Measurements from ENCODE around the gene MAEA. TPM values are rescaled to one million over a fixed set of nuclear protein-coding genes. Genes with fewer than 3 reads are reported as not detected.

MAEA gene
- total RNA-seq, 4 donors from 2014 or later: 33.1 to 60.1 (median 50.5) TPM

- no peak for TF ChIP-seq CTCF (IDR thresholded peaks at IDR 0.05; ENCODE audit: low read depth)
Measured at GRCh38 chr4:1359144-1359501, 69.4 kb downstream of the MAEA start.

DNA sequence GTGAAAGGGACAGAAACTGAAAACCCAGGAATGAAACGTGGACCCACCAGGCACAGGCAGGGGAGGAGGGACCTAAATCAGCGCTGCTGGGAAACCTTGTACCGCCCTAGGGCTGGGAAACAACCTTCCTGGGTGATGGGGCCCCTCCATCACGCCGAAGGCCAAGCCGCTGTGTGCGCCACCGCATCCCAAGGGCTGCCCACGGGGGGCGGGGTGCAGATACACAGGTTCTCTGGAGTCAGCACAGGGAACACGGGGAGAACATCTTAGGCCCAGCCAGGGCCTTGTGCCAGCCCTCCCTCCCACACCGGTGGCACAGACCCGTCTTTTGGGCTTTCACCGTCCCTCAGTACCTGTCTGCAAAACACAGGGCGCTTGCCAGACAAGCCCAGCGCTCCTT, 70.3 kb downstream of the MAEA start:
- TF ChIP-seq CTCF (IDR thresholded peaks at IDR 0.05; ENCODE audit: low read depth): no peak

GRCh38 chr4:1360423-1361283, 71.0 kb downstream of the MAEA start:
- no peak for TF ChIP-seq CTCF (IDR thresholded peaks at IDR 0.05; ENCODE audit: low read depth)

- no peak for TF ChIP-seq CTCF (IDR thresholded peaks at IDR 0.05; ENCODE audit: low read depth)
Measured at GRCh38 chr4:1361431-1361830, 71.7 kb downstream of the MAEA start.

- TF ChIP-seq CTCF (IDR thresholded peaks at IDR 0.05; ENCODE audit: low read depth): no peak
Measured at GRCh38 chr4:1362046-1362445, 72.4 kb downstream of the MAEA start.

- no peak for TF ChIP-seq CTCF (IDR thresholded peaks at IDR 0.05; ENCODE audit: low read depth)
Measured at GRCh38 chr4:1362521-1362920, 72.8 kb downstream of the MAEA start.

DNA sequence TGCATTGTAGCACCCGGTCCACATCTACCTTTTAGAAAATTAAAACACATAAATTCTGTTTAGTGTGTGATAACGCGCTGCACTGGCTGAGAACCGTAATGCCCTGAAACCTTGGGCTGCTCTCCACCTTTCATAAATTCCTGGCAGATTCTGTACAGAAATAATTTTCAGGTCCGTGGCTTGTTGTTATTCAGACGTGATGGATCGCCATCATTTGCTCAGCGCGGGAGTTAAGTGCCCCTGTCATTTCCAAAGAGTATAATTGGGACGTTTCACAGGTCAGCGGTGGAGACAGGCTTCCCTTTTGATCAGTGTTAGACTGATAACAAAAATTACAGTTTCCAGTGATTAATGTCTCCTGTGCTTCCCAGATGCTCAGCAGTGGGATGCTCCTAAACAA, 73.8 kb downstream of the MAEA start:
- no peak for TF ChIP-seq CTCF (IDR thresholded peaks at IDR 0.05; ENCODE audit: low read depth)
